ENCODE data around the gene CORO1A. TPM values are rescaled to one million over a fixed set of nuclear protein-coding genes. Genes with fewer than 3 reads are reported as not detected.

The CORO1A gene
- total and polyA plus RNA-seq, 11 donors = 4.3 to 102 (median 8.5) TPM

- intact Hi-C loops (cut with DNase I) = no loop called here
- Histone ChIP-seq H3K4me3 (no peak overlapping the region), H3K36me3 (no peaks in the 10 kb centered on the region), H3K4me1 (peaks cover 0 to 13% (median 0%) of the 10 kb centered on the region in 12 donors), H3K27me3 (no peaks in the 10 kb centered on the region), H3K9me3 (peaks cover 0 to 7% (median 3%) of the 10 kb centered on the region in 12 donors), H3K27ac (no peak overlapping the region)
- TF ChIP-seq CTCF (IDR thresholded peaks at IDR 0.05) = no peak
- TF ChIP-seq POLR2A (IDR thresholded peaks at IDR 0.05) = no peak
- ATAC-seq (no peak), DNase-seq (no peak)
Observed at GRCh38 chr16:30144017-30144416, 39.4 kb upstream of the CORO1A start.

GRCh38 chr16:30144917-30145316, 38.5 kb upstream of the CORO1A start:
- no peak for TF ChIP-seq CTCF (IDR thresholded peaks at IDR 0.05)
- no peak for TF ChIP-seq POLR2A (IDR thresholded peaks at IDR 0.05)
- Histone ChIP-seq H3K27ac (no peak overlapping the region), H3K36me3 (no peaks in the 10 kb centered on the region), H3K4me1 (peaks cover 0 to 8% (median 0%) of the 10 kb centered on the region in 12 donors), H3K4me3 (no peak overlapping the region), H3K9me3 (peaks cover 0 to 15% (median 8%) of the 10 kb centered on the region in 12 donors), H3K27me3 (no peaks in the 10 kb centered on the region)
- ATAC-seq (no peak), DNase-seq (no peak)
- intact Hi-C loops (cut with DNase I) = no loop called here
- 42 to 98% (median 47%) methylated on average over 1 of the region's 1 CpG for WGBS, 4 donors

DNA sequence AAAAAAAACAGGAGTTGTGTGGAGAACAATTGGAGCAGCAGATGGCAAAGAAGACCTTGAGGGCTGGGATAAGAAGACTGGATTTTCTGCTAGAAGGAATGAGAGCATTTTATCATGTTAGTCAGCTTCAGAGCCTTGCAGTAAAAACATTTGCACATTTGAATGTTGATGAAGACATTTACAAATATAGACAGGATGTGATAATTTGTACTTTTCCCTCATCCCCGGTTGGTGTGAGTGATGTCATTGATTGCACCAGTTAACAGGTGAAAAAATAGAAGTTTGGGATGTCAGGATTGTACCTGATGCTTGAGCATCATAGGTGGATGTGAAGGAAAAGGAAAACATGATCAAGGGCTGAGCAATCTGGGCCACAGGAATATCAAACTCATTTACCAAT, 37.7 kb upstream of the CORO1A start:
- intact Hi-C loops (cut with DNase I) = no loop called here

DNA sequence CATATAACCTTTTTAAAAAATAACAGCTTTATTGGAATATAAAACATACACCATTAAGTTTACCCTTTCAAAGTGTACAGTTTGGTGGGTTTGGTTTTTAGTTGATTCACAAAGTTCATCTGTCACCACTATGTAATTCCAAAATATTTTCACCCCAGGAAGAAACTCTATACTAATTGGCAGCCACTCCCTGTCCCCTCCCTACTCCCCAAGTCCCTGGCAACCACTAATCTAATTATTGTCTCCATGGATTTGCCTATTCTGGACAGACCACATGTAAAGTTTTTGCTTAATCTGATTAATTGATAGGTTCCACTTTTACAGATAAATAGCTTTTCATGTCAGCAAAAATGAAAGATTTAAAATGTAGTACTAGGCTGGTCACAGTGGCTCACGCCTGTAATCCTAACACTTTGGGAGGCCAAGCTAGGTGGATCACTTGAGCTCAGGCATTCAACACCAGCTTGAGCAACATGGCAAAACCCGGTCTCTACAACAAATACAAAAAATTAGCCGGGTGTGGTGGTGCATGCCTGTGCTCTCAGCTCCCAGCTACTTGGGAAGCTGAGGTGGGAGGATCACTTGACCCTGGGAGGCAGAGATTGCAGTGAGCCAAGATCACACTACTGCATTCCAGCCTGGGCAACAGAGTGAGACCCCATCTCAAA, 35.4 kb upstream of the CORO1A start:
- Histone ChIP-seq H3K27ac (no peak overlapping the region), H3K9me3 (peaks cover 0 to 16% (median 8%) of the 10 kb centered on the region in 12 donors), H3K27me3 (no peaks in the 10 kb centered on the region), H3K4me1 (peaks cover 0 to 6% (median 0%) of the 10 kb centered on the region in 12 donors), H3K4me3 (no peak overlapping the region), H3K36me3 (no peaks in the 10 kb centered on the region)
- ATAC-seq (no peak), DNase-seq (no peak)
- TF ChIP-seq POLR2A (IDR thresholded peaks at IDR 0.05) (no peak), CTCF (IDR thresholded peaks at IDR 0.05) (no peak)
- 79 to 95% (median 92%) methylated on average over 3 of the region's 3 CpGs for WGBS, 4 donors
- intact Hi-C loops (cut with DNase I) = no loop called here

More for the DNA sequence above, 37.7 kb upstream of the CORO1A start:
- H3K4me1 ChIP-seq = peaks cover 0 to 6% (median 0%) of the 10 kb centered on the region in 12 donors
- H3K27me3 ChIP-seq = no peaks in the 10 kb centered on the region
- ATAC-seq (no peak), DNase-seq (no peak)
- peaks cover 0 to 16% (median 8%) of the 10 kb centered on the region in 12 donors for H3K9me3 ChIP-seq
- 47 to 63% (median 61%) methylated on average over 1 of the region's 1 CpG for WGBS, 4 donors
- H3K4me3 ChIP-seq = no peak overlapping the region
- H3K27ac ChIP-seq = no peak overlapping the region
- TF ChIP-seq POLR2A (IDR thresholded peaks at IDR 0.05) (no peak), CTCF (IDR thresholded peaks at IDR 0.05) (no peak)
- no peaks in the 10 kb centered on the region for H3K36me3 ChIP-seq
